Measurements from ENCODE around the gene KIAA1671.
A peak's percentile ranks its signal among the peaks of the same experiment; 100 is the strongest.

DNA sequence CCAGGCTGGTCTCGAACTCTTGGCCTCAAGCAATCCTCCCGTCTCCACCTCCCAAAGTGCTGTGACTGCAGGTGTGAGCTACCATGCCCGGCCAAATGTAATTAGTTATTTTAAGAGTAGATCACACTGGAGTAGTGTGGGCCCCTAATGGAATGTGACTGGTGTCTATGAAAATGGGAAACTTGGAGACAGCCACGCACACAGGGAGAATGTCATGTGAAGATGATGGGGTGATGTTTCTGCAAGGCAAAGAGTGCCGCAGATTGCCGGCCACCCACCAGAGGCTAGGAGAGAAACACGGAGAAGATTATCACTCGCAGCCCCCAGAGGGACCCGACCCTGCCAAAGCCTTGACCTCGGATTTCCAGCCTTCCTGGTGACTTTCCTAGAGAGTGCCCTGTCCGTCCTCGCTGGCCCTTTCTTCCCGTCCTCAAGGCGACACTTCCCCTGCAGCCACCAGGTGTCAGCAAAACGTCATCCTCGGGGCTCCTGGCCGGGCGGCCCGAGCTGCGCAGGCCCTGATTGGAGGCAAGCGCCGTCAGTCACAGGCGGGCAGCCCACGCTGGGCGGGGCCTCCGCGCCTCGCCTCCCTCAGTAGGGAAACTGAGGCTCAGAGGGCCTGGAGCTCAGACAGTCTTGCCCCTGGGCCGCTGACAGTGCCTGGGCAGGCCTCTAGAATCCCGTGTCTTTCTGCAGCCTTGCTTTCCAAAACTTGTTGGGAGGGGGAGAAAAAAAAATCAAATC lies 283.2 kb downstream of the KIAA1671 start:
- TF ChIP-seq, protein P1, sequence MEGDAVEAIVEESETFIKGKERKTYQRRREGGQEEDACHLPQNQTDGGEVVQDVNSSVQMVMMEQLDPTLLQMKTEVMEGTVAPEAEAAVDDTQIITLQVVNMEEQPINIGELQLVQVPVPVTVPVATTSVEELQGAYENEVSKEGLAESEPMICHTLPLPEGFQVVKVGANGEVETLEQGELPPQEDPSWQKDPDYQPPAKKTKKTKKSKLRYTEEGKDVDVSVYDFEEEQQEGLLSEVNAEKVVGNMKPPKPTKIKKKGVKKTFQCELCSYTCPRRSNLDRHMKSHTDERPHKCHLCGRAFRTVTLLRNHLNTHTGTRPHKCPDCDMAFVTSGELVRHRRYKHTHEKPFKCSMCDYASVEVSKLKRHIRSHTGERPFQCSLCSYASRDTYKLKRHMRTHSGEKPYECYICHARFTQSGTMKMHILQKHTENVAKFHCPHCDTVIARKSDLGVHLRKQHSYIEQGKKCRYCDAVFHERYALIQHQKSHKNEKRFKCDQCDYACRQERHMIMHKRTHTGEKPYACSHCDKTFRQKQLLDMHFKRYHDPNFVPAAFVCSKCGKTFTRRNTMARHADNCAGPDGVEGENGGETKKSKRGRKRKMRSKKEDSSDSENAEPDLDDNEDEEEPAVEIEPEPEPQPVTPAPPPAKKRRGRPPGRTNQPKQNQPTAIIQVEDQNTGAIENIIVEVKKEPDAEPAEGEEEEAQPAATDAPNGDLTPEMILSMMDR (IDR thresholded peaks at IDR 0.05; ENCODE audit: insufficient read depth, low read length, poor library complexity, severe bottlenecking) = peak; percentile 80
- no peak for TF ChIP-seq EZH2phosphoT487 (conservative IDR thresholded peaks at IDR 0.05; ENCODE audit: low read length)

Data from SU-DHL-6 (cell line).